Measurements from ENCODE around the gene ASTL.

DNA sequence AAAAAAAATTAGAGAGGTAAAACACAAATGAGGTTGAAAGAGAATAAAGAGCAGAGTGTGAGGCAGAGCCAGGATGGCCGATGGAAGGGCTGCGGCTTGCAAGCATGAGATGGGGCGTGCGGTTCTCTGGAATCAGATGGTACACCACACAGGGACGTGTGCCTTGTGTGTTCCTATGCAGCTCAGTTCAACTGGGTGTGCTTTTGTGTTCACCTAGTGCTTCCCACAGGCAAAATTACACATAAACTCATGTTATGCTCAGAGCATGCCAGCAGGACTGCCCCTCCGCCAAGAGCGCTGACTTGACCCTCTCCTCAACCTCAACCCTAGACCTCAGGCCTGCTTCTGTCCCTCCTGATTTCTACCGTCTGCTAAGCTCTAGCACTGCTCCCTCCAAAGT is 45.9 kb upstream of the ASTL start:
- TF ChIP-seq, protein P1, sequence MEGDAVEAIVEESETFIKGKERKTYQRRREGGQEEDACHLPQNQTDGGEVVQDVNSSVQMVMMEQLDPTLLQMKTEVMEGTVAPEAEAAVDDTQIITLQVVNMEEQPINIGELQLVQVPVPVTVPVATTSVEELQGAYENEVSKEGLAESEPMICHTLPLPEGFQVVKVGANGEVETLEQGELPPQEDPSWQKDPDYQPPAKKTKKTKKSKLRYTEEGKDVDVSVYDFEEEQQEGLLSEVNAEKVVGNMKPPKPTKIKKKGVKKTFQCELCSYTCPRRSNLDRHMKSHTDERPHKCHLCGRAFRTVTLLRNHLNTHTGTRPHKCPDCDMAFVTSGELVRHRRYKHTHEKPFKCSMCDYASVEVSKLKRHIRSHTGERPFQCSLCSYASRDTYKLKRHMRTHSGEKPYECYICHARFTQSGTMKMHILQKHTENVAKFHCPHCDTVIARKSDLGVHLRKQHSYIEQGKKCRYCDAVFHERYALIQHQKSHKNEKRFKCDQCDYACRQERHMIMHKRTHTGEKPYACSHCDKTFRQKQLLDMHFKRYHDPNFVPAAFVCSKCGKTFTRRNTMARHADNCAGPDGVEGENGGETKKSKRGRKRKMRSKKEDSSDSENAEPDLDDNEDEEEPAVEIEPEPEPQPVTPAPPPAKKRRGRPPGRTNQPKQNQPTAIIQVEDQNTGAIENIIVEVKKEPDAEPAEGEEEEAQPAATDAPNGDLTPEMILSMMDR (IDR thresholded peaks at IDR 0.05; ENCODE audit: insufficient read depth, low read depth, low read length): no peak
- no peak for TF ChIP-seq EZH2 (IDR thresholded peaks at IDR 0.05; ENCODE audit: insufficient read depth, low read length)

Measured in astrocyte (in vitro differentiated cells and primary cell).